Measurements from ENCODE around the gene CPM. TPM values are rescaled to one million over a fixed set of nuclear protein-coding genes. Genes with fewer than 3 reads are reported as not detected.
A peak's percentile ranks its signal among the peaks of the same experiment; 100 is the strongest.
"Not testable (repeated sequence)": the region's sequence is repeated elsewhere in the genome, so short reads cannot be mapped to it uniquely, and the experiment has no call there.

The CPM gene
- total RNA-seq, 3 donors from 2014 or later (not counting 1 experiment from before 2014, with no cell fraction given) = 0.25 to 1.6 (median 0.68) TPM

DNA sequence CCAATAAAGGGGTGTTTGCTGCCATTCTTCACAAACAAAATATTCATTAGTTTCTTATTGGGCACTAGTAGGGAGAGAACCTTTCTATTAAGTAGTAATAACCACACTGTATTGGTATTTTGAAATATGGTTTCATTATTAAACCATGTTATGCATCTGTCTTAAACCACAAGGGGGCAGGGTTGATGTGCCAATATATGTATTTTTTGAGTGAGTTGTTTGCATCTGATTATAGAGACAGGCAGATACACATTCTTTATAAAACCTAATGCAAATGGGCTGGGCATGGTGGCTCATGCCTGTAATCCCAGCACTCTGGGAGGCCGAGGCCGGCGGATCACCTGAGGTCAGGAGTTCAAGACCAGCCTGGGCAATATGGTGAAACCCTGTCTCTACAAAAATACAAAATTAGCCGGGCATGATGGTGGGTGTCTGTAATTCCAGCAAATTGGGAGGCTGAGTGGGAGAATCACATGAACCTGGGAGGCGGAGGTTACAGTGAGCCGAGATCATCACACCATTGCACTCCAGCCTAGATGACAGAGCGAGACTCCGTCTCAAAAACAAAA, 69.0 kb downstream of the CPM start:
- H3K27ac ChIP-seq (ENCODE audit: low read length); H3K9me3 Mint-ChIP-seq; H3K4me1 ChIP-seq (ENCODE audit: control insufficient read depth, insufficient read depth, low read length); intact Hi-C loops (cut with micrococcal nuclease); H3K9me3 ChIP-seq (ENCODE audit: control insufficient read depth, insufficient read depth, low read length); H3K36me3 Mint-ChIP-seq; H3K36me3 ChIP-seq (ENCODE audit: control insufficient read depth, insufficient read depth, low read length); H3K4me3 Mint-ChIP-seq; H3K27ac Mint-ChIP-seq; H3K4me1 Mint-ChIP-seq; H3K4me3 ChIP-seq (ENCODE audit: low read length); H3K27me3 Mint-ChIP-seq (ENCODE audit: low read depth in 2 of 2); H3K27me3 ChIP-seq (ENCODE audit: control insufficient read depth, insufficient read depth, low read length); ATAC-seq: not testable (repeated sequence)
- DNase-seq = peak in 1 of 2 donors; percentile 44
- 96% methylated on average over 6 of the region's 8 CpGs for WGBS (ENCODE audit: insufficient coverage)
- TF ChIP-seq, protein P1, sequence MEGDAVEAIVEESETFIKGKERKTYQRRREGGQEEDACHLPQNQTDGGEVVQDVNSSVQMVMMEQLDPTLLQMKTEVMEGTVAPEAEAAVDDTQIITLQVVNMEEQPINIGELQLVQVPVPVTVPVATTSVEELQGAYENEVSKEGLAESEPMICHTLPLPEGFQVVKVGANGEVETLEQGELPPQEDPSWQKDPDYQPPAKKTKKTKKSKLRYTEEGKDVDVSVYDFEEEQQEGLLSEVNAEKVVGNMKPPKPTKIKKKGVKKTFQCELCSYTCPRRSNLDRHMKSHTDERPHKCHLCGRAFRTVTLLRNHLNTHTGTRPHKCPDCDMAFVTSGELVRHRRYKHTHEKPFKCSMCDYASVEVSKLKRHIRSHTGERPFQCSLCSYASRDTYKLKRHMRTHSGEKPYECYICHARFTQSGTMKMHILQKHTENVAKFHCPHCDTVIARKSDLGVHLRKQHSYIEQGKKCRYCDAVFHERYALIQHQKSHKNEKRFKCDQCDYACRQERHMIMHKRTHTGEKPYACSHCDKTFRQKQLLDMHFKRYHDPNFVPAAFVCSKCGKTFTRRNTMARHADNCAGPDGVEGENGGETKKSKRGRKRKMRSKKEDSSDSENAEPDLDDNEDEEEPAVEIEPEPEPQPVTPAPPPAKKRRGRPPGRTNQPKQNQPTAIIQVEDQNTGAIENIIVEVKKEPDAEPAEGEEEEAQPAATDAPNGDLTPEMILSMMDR (IDR thresholded peaks at IDR 0.05) = peak; percentile 31

DNA sequence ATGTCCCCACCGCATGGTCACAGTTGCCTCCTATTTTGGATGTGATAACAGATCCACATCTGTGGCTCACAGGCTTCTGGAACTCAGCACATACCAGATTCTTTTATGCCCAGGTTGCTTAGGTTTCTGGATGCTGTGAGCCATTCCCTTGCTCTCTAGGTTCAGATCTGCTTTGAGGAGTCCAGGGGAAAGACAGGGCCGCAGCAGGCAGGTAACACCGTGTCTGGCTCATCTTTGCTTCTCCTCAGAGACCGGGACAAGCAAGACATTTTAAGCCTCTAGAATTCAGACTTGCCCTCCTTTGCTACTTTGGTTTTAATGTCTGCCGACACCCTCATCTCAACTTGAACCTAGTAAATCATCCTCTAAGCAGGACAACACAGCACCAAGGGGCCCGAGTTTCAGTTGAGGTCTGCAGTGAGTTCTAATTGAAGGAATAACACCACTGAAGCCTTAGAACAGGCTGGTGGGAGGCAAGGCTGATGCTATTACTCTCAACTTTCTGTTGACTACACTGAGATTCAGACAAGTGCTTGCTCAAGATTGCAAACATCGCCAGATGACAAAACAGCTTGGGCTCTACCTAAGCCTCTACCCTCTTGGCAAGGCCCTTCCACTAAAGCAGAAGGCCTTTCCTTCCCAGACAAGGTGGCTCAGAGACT, 69.7 kb downstream of the CPM start:
- Histone ChIP-seq H3K27ac (ENCODE audit: low read length) (no peak overlapping the region), H3K4me3 (ENCODE audit: low read length) (no peak overlapping the region), H3K9me3 (ENCODE audit: control insufficient read depth, insufficient read depth, low read length) (no peaks in the 10 kb centered on the region), H3K4me1 (ENCODE audit: control insufficient read depth, insufficient read depth, low read length) (no peaks in the 10 kb centered on the region), H3K27me3 (ENCODE audit: control insufficient read depth, insufficient read depth, low read length) (peaks cover 2% of the 10 kb centered on the region), H3K36me3 (ENCODE audit: control insufficient read depth, insufficient read depth, low read length) (no peaks in the 10 kb centered on the region)
- Mint-ChIP-seq H3K4me1 (no peaks in the 10 kb centered on the region), H3K36me3 (no peaks in the 10 kb centered on the region), H3K27me3 (ENCODE audit: low read depth in 2 of 2) (peaks cover 4 to 10% of the 10 kb centered on the region in 2 donors), H3K27ac (no peak overlapping the region), H3K9me3 (no peaks in the 10 kb centered on the region), H3K4me3 (no peak overlapping the region)
- TF ChIP-seq, protein P1 (IDR thresholded peaks at IDR 0.05) = no peak
- no peak for ATAC-seq
- no peak for DNase-seq
- 75% methylated on average over 7 of the region's 7 CpGs for WGBS (ENCODE audit: insufficient coverage)
- intact Hi-C loops (cut with micrococcal nuclease) = no loop called here

DNA sequence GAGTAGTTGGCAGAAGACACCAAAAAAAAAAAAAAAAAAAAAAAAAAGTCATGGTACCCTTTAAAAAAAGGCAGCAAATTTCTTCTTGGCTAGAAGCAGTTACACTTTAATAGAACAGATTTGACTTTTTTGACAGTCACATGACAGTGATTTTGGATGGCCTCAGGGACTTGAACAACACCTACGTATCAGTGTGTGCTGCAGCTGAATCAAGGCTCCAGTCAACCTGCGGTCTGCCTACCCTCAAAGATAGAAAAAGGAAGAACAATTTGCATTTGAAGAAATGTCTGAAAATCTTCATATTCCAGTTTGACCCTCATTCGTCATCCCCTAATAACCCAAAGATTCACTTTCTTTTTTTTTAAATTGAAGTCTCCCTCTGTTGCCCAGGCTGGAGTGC, 71.1 kb downstream of the CPM start:
- ATAC-seq (no peak), DNase-seq (no peak)
- peaks cover 2% of the 10 kb centered on the region for H3K27me3 ChIP-seq (ENCODE audit: control insufficient read depth, insufficient read depth, low read length)
- no peaks in the 10 kb centered on the region for H3K4me1 ChIP-seq (ENCODE audit: control insufficient read depth, insufficient read depth, low read length)
- peaks cover 4 to 10% of the 10 kb centered on the region in 2 donors for H3K27me3 Mint-ChIP-seq (ENCODE audit: low read depth in 2 of 2)
- no peak overlapping the region for H3K27ac Mint-ChIP-seq
- intact Hi-C loops (cut with micrococcal nuclease) = no loop called here
- no peaks in the 10 kb centered on the region for H3K36me3 Mint-ChIP-seq
- H3K9me3 ChIP-seq (ENCODE audit: control insufficient read depth, insufficient read depth, low read length) = no peaks in the 10 kb centered on the region
- H3K4me3 ChIP-seq (ENCODE audit: low read length) = no peak overlapping the region
- TF ChIP-seq, protein P1 (IDR thresholded peaks at IDR 0.05) = no peak
- no peaks in the 10 kb centered on the region for H3K4me1 Mint-ChIP-seq
- no peak overlapping the region for H3K27ac ChIP-seq (ENCODE audit: low read length)
- 80% methylated on average over 3 of the region's 3 CpGs for WGBS (ENCODE audit: insufficient coverage)
- H3K4me3 Mint-ChIP-seq = no peak overlapping the region
- H3K36me3 ChIP-seq (ENCODE audit: control insufficient read depth, insufficient read depth, low read length) = no peaks in the 10 kb centered on the region
- H3K9me3 Mint-ChIP-seq = no peaks in the 10 kb centered on the region

DNA sequence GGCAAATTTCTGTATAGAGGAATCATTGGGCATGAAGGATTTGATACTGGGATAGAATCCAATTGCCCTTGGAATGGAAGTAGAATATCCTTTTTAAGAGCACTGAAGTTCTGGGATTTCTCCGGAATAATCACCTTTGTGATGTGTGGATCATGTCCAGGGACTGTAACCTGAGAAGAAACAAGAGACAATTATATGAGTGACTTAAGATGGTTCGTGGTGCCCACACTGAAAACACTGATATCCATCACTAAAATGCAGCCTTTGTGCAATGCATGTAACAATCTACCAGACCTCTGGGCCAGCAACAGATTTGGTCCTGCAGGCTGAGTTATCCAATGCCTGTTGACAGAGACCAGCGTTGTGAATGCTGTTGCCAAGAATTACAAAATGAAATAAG, 76.5 kb downstream of the CPM start:
- no peaks in the 10 kb centered on the region for H3K9me3 Mint-ChIP-seq
- TF ChIP-seq, protein P1 (IDR thresholded peaks at IDR 0.05) = no peak
- H3K27me3 Mint-ChIP-seq (ENCODE audit: low read depth in 2 of 2) = peaks cover 4 to 10% of the 10 kb centered on the region in 2 donors
- Histone ChIP-seq H3K4me1 (ENCODE audit: control insufficient read depth, insufficient read depth, low read length) (no peaks in the 10 kb centered on the region), H3K9me3 (ENCODE audit: control insufficient read depth, insufficient read depth, low read length) (no peaks in the 10 kb centered on the region), H3K27ac (ENCODE audit: low read length) (no peak overlapping the region), H3K36me3 (ENCODE audit: control insufficient read depth, insufficient read depth, low read length) (no peaks in the 10 kb centered on the region), H3K27me3 (ENCODE audit: control insufficient read depth, insufficient read depth, low read length) (peaks cover 2% of the 10 kb centered on the region), H3K4me3 (ENCODE audit: low read length) (no peak overlapping the region)
- ATAC-seq (no peak), DNase-seq (no peak)
- intact Hi-C loops (cut with micrococcal nuclease) = no loop called here
- H3K36me3 Mint-ChIP-seq = no peaks in the 10 kb centered on the region
- WGBS (ENCODE audit: insufficient coverage) = 93% methylated on average over 3 of the region's 3 CpGs
- H3K4me3 Mint-ChIP-seq = no peak overlapping the region
- H3K27ac Mint-ChIP-seq = no peak overlapping the region
- no peaks in the 10 kb centered on the region for H3K4me1 Mint-ChIP-seq

Data from natural killer cell (primary cell).